DND-41 (cell line): ENCODE data around the gene ELAC2.

Source experiments
- CTCF ChIP-seq: IDR thresholded peaks from 2 replicates; pipeline ENCODE4 v1.5.1; 2012; ENCODE audit warnings: borderline replicate concordance, low read length, moderate library complexity, mild to moderate bottlenecking; ENCODE audit not compliant: poor library complexity, severe bottlenecking; ENCODE audit errors: extremely low read depth
- EZH2 ChIP-seq: IDR thresholded peaks from 3 replicates; pipeline ENCODE4 v1.6.1; 2012; ENCODE audit warnings: borderline replicate concordance, low read depth, mild to moderate bottlenecking, moderate library complexity, low read length, inconsistent platforms; ENCODE audit not compliant: severe bottlenecking

- TF ChIP-seq CTCF, result no peak
- TF ChIP-seq EZH2, result no peak
These were observed 47.2 kb upstream of the ELAC2 start for GRCh38 chr17:13065032-13065431.
